GM21515 (cell line): ENCODE data around the gene CCDC195.

Experiments used
- ATAC-seq: cut with Tn5 transposase; IDR thresholded peaks from one replicate; pipeline ENCODE4 v1.9.1; 2021; ENCODE audit not compliant: unreplicated experiment

The CCDC195 gene, protein sequence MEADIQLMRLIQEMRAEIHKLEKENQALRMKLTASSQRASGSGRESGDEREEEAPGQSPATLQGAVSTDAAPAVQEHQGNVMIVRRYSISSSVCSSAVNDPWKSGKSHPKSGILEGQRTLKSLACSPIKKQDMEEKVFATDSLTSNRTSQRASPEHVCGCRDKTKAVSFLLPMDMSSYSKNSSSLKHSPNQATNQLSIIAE

DNA sequence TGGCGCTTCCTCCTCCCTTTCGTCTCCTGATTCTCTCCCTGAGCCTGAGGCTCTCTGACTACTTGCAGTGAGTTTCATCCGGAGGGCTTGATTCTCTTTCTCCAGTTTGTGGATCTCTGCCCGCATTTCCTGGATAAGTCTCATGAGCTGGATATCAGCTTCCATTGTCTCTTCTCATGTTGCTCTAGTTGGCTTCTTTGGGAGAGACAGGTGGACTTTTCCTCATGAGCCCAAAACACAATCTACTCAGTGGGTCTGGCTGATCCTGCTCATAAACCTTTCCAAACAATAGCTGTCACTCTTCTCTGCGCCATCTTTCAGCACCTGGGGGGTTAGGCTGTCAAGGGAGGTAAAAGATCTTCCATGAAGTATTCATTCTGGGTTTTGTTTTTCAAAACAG lies at the start of gene CCDC195:
Gene CCDC195 (minus strand): TSS at position 165 of the 400 bp plus-strand sequence. CDS start 0 bp downstream, at position 165.
- ATAC-seq = no peak

DNA sequence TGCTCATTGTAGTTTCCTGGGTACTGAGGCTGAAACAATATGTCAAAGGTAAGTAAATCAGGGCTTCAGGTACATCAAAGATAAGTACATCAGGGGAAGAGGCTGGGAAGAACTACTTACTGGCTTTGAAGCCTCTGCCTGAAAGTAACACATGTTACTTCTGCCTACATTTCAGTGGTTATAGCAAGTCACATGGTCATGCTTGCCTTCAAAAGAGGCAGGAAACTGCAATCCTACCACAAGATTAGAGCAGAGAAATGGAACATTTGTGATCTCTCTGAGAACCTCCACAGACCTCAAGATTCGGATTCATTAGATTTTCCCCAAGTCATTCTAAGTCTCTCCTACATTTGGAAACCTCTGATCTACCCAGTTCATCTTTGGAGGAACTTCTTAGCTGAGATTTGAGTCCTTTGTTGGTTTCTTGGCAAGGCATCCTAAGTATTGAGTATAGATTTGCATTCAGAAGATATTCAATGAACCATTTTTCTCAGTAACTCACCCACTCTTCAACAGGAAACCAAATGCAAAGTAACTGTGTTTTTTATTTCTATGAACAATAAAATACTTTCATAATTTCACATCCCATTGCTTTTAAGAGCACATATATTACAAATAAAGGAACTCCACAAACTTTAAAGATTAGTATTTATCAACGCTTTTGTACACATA lies 48.5 kb upstream of the CCDC195 start:
- peak; percentile 73 for ATAC-seq

DNA sequence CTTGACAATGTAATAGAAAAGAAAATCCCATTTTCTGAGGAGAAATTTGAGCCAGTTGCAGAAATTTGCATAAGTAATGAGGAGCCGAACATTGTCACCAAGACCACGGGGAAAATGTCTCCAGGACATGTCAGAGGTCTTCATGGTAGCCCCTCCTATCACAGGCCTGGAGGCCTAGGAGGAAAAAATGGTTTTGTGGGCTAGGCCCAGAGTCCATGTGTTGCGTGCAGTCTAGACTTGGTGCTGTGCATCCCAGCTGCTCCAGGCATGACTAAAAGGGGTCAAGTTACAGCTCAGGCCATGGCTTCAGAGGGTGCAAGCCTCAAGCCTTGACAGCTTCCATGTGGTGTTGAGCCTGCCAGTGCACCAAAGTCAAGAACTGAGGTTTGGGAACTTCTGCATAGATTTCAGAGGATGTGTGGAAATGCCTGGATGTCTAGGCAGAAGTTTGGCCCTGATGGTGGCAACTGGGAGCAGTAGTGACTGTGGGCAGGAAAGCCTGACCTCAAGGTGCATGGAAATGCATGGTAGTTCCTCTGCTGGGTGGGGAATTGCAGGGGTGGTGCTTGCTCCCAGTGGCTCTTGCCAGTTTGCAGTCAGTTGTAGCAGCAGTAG lies 41.9 kb upstream of the CCDC195 start:
- no peak for ATAC-seq

DNA sequence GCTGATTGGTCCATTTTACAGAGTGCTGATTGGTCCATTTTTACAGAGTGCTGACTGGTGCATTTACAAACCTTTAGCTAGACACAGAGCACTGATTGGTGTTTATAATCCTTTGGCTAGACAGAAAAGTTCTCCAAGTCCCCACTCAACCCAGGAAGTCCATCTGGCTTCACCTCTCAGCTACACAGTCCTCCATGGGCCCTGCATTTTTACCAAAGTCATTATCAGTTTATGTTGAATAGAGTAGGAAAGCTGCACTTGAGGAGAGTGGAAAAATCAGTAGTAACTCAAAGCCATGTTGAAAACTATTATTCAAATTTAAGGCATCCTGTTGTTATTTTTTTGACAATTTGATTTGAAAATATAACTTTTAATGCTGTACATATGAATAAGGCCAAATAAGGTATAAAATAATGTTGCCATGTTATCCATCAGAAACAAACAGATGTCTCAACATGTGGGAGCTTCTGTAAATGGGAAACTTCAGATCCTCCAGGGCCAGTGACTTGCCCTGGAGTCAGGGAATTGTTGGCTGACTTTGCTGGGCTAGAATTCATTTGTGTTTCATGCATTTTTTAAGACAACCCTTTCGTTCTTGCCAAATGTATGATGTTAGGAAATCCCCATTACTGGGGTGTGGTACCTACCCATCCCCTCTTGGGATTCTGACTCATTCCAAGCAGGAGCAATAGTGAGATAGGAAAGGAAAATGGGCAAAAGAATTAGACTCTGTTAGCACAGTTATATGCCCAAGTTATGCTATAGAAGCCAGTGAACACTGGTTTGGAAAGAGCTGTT lies 37.8 kb upstream of the CCDC195 start:
- no peak for ATAC-seq

DNA sequence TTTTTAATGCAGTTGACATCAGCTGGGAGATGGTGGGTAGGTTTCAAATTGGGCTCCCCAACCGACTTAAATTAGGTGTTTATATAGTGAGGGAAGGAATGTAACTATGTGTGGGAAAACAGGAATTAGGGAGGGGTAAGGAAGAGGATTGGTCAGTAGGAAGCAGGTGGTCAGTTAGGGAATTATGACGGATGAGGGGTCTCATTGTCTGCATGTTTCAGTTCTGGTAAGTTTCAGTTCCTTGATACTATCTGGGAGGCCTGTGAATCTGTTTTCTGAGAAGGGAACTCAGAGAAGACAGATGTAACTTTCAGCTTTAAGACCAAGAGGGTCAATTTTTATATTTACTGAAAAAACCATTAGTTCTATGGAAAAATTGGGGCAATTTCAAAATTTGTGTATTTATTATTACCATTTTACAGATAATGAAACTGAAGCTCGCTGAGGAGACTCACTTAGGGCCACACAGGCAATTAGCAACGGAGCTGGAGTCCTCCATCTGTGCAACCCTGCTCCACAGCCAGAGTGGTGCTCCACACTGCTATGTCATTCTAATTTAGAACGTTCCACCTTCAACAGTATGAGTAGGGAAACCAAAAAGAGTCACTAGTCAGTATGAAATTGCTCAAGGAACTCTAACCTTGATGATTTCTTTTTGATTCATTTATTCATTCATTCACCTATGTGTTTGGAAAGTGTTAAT lies 36.0 kb upstream of the CCDC195 start:
- peak; percentile 52 for ATAC-seq

DNA sequence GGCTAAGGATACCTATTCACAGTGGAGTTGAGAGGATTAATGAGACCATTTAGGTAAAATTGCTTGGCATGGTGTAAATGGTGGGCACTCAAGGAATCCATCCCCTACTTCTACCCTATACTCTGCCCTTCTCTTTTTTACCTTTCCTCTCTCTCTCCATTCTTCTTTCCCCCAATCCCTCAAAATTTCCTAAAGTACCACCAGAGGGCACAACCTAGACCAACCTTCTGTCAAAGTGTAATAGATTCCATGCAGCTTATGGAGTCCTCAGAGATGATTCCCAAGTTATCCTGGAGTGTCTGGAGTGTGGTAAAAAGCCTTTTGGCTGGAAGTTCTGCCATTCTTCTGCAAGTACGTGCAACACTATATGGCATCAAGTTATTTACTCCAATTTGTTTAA lies 33.0 kb upstream of the CCDC195 start:
- ATAC-seq = no peak

DNA sequence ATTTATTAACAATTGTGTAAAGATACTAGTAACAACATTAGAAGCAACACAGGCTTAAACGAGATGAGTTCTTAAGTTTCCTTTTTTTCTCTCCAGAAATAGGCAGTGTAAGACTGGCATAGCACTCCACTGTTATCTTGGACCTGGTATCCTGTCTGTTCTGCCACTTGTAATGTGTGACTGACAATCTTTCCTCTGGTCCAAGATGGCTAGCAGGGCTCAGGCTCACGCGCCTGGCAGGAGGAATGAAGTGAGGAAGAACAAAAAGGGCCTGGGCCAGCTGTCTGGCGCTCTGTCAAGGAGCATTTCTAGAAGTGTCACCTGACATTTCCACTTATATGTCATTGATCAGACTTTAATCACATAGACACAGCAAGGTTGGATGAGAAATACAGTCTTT lies 31.6 kb upstream of the CCDC195 start:
- no peak for ATAC-seq

DNA sequence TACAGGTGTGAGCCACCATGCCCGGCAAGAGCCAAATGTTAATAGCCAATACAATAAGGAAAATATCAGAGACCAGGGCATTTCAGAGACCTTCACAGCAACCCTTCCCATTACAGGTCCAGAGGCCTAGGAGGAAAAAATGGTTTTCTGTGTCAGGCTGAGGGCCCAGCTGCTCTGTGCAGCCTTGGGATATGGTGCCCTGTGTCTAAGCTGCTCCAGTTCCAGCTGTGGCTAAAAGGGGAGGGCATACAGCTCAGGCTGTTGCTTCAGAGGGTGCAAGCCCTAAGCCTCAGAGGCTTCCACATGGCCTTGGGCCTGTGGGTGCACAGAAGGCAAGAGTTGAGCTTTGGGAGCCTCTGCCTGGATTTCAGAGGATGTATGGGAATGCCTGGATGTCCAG lies 20.1 kb upstream of the CCDC195 start:
- ATAC-seq = no peak

DNA sequence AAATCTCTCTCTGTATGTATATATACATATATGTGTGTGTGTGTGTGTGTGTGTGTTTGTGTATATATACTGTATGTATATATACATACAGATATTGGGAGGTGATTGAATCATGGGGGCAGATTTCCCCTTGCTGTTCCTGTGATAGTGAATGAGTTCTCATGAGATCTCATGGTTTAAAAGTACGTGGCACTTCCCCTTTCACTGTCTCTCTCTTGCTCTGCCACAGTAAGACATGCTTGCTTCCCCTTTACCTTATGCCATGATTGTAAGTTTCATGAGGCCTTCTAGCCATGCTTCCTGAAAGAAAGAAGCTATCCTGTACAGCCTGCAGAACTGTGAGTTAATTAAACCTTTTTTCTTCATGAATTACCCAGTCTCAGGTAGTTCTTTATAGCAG lies 18.8 kb upstream of the CCDC195 start:
- ATAC-seq = no peak

DNA sequence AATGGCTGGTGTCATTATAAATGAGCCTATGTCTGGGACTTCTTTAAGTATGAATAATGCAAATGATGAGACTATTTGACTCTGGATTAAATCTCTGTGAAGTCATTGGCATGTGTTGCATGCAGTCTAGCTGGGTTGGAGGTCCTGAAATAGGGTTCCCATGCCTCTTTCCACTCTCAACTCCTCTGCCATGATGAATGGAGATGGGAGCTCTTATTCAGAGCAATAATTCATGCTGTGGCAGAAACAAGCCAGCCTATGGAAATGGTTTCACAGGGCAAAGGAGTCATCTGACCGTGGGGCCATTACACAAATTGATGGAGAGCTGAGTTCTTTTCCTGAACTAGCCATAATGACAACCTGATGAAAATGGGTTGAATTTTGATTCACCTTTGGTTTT lies 15.5 kb upstream of the CCDC195 start:
- no peak for ATAC-seq

DNA sequence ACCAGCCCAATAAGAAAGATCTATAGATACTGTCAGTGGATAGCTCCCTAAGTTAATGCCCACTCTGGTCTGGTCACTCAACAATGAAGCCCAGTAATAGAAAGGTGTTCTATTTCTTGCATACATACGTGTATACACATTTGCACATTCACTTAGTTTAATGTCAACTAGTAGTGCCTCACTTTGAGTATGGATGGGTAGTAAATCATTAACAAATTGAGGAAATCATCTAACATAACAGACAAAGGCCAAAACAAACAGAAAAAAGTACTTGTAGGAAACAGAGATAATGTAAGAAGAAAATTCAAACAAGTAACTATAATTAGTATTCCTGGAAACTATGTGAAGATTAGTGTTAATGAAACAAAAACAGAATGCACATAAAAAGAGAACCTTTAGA lies 13.3 kb upstream of the CCDC195 start:
- ATAC-seq = no peak

DNA sequence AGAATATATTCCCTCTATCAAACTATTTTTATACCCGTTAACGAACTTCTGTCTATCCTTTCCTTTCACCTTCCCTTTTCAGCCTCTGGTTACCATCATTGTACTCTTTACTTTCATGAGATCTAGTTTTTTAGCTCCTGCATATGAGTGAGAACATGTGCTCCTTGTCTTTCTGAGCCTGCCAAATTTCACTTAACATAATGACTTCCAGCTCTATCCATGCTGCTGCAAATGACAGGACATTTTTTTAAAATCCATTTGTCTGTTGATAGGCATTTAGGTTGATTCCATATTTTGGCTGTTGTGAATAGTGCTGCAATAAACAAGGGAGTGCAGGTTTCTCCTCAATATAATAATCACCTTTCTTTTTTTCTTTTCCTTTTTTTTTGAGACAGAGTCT lies 8.2 kb upstream of the CCDC195 start:
- ATAC-seq = no peak

DNA sequence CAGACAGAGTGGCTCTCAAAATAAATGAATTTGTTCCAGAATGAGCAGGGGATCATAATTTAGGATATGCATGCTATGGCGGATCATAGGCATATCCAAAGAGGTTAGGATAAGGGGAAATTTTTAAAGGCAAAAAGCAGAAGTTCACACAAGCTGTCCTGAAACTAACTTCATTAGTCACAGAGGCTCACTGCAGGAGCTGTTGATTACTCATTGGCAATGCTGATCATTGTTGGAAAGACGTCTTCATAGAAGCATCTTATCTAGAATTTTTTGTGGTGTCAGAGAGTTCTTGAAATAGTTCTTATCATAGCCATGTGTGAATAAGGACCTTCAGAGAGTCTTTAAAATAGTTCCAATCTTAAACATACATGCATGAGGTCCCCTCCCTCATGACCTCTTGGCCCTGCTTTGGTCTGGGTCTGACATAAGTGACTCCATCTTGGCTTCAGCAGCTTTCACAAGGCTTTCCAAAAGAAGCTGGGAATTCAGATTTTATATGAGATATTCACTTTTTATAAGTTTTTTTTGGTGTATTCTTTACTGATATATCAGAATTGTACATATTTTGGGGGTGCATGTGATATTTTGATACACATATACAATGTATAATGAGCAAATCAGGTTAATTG lies 7.5 kb upstream of the CCDC195 start:
- no peak for ATAC-seq

DNA sequence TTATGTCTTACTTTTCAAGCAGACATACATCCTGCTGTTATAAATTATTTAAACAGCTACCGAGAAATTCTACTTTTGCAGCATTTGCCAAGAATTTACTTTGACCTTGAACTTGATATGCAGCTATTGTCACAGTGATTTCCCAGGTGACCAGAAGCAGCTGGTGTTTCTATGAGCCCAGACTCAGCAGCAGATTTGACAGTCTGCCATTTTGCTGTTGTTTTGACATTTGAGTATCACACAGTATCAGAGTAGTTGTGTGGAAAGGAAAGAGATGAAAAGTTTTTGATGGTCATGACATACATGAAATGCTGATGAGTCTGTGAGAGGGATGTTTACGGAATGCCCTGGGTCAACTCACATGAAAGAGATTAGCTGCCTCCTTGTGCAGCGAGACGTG lies 6.6 kb upstream of the CCDC195 start:
- no peak for ATAC-seq

DNA sequence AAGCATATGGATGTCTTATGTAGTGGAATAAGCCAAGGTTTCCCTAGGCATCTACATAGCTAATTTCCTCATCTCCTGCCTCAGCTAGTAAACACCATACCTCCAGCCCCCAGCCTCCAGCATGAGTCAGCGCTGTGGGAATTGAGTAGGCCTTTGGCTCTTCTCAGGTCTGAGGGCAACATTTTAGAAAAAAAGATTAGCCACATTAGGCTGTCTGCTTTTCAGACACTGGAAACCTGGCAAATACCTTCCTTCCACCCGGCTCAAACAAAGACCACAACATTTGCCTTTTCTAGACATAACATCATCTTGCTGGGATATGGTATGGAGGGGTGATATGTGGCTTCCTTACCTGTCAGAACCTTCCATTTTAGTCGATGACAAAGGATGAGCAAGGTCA lies 6.1 kb upstream of the CCDC195 start:
- no peak for ATAC-seq

DNA sequence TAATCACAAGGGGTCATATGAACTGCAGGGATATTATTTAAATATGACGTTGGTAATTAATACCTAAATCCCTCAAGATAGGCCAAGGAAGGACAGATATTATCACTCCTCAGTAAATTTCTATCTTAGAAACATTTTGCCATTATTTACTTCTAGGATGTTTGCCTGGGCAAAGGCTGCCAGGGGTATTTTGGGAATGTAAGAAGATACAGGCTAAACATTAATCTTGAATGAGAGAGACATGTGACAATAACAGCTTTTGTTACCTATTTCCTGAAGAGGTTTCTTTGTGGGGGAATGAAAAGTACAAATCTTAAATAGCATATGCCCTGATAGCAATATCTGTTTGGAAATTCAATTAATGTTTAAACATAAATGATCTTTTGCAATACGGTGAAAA lies 756 bp upstream of the CCDC195 start:
- no peak for ATAC-seq

DNA sequence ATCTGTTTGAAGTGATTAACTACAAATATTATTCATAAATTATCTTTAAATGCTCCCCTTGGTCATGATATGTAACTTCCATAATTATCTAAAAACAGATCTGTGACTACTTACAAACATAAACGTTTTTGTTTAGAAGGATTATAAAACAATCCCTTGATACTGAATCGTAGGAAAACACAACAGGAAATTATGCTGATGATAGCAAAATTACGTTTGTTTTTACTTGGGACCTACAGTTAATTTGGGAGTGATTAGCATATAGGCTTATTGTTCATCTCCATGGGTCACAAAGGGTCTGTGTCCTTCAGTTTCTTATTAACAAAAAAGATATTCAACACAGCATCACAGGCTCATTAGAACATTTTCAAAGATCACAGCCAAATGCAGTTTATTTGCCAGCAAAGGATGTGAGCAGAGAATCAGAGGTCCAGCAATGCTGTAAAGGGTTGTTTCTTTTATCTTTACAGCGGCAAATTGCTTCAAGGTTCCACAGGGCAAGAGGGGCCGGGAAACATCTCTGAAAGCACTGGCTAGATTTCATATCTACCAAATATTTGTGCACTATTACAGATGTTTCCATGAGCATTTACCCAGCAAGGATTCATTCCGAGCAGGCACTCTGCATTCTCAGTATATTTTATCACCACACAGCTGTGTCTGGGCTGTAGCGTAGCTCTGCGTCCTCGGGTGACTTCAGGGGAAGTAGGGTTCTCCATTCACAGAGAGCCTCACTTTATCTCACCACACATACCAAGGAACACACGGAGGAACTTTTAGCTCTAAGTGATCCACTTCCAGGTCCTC lies 4.1 kb downstream of the CCDC195 start:
- ATAC-seq = no peak

DNA sequence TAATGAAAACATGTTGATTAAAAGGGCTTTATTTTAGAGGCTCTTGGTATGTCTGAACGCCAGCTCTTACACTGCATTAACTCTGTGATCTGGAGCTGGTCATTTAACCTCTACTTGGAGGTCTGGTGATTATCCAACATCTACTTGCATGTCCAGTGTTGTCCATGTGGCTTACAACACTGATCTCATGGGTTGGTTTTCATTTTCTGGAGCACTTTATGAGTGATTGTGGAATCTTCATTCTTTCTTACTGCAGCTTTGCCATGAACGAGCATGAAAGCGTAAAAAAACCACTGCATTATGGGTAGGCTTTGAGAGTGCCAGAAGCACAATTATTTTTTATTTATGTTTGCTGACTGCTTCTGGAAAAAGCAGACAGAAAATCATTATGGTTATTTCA lies 4.8 kb downstream of the CCDC195 start:
- no peak for ATAC-seq

DNA sequence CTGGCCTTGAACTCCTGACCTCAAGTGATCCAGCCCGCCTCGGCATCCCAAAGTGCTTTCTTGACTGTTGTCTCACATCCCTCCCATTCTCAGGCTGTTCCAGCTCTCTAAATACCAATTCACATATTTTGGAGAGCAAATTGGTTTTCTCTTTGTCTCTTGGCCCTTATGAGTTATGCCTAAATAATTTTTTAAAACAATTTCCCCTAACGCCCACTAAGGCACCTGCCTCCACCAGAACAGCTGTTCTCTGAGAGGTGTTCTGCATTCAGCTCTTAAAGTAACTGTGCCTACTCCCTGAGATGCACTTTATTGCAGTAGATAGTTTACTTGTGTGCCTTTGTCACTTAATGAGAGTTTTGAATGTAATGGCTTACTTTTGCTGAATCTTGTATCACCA lies 6.9 kb downstream of the CCDC195 start:
- no peak for ATAC-seq

DNA sequence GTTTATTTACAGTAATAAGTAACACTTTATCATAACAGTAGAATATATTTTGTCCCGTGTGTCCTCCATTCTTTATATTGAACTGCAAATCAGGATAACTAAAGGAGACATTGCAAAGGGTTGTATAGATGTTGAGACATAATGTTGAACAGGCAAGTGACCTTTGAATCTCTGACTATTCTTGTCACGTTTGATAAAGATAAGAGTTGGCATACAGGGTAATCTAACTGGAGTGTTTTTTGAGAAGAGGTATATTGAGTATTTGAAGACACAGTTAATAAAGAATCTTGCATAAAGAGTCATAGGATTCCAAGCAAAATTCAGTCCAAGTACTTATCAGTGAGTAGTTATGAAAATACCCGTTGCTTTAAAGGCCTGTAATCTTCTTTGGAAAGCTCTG lies 21.7 kb downstream of the CCDC195 start:
- no peak for ATAC-seq
